ENCODE data around the gene TNFRSF18.
"Not testable (repeated sequence)": the region's sequence is repeated elsewhere in the genome, so short reads cannot be mapped to it uniquely, and the experiment has no call there.

Gene TNFRSF18

DNA sequence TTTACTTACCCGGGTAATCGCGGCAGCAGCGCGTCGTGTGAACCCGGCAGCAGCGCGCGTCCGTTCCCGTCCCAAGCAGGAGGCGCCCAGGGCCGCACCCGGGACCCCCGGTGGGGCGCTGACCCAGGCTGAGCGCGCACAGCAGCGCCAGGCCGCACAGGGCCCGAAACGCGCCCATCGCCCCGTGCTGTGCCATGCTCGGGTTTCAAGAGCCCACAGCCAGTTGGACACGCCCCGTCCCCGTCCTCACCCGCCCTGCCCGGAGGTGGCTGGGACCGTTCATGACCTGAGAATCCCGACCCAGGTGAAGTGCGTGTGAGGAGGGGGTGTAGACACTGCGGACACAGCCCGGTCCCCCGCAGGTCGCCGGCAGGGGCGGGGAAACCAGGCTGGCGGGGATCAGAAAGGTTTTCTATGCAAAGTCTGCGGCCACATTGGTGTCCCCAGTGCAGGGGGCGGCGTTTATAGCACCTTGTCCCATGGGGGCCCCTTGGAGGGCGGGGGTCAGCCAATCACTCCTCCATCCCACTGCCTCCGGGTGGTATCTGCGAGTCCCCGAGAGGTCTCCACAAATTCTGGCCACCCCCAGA lies at the start of gene TNFRSF18:
TNFRSF18 (minus strand) TSS at position 217 of the 590 bp plus-strand sequence; CDS start at position 196, 21 bp downstream.
- DNase-seq, result no peak

DNA sequence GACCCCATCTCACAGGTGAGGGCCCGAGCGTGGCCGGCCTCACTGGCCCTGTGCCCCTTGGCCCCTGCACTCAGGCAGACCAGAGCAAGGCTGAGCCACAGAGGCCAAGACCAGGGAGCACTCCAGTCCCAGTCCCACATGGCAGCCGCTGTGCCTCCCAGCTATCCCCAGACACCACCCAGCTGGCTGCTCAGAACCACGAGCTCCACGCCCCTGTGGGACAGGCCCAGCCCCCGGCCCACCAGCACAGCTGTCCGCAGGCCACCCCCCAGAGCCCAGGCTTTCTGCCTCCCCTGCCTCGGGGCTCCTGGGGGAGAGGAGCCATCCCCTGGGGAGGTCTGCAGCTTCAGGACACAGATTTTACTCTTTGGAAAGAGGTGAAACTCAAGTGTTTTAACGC lies 49.2 kb upstream of the TNFRSF18 start:
- no peak for DNase-seq

GRCh38 chr1:1255078-1255477 lies 48.7 kb upstream of the TNFRSF18 start:
- no peak for DNase-seq

GRCh38 chr1:1254667-1254998 lies 48.2 kb upstream of the TNFRSF18 start:
- DNase-seq, result no peak

DNA sequence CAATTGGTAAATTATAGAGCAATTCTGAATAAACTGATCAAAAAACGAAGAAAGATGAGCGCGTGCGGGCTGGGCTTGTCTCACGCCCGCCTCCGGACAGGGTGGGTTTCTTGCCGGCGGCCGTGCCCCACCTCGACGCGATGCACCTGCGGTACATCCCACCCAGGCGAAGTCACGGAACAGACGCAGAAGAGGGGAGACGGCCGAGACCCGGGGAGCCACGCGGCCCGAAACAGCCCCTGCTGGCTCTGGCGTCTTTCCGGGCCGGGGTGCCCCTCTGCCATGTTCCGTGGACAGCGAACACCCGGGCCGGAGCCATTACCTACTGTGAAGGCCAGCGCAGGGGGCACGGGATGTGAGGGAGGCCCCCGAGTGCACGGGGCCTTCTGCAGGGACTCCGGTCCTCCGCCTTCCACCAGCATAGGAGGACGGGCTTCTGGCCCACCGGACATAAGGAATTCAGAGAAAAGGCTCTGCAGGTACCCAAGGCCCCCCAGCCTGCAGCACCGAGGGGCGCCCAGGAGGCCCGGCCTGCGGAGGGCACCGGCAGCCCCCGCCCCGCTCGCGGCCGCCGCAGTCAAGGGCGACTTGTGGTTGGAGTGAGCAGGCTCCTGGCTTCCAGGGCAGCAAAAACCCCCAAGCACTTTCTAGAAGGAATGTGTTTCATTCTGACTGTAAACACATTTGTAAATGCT lies 47.7 kb upstream of the TNFRSF18 start:
- no peak for DNase-seq

- no peak for DNase-seq
These were observed 46.9 kb upstream of the TNFRSF18 start for GRCh38 chr1:1253314-1253713.

GRCh38 chr1:1250786-1251284 lies 44.4 kb upstream of the TNFRSF18 start:
- peak; percentile 31 for DNase-seq

- DNase-seq, result not testable (repeated sequence)
These were observed 41.9 kb upstream of the TNFRSF18 start for GRCh38 chr1:1248009-1248913.

DNA sequence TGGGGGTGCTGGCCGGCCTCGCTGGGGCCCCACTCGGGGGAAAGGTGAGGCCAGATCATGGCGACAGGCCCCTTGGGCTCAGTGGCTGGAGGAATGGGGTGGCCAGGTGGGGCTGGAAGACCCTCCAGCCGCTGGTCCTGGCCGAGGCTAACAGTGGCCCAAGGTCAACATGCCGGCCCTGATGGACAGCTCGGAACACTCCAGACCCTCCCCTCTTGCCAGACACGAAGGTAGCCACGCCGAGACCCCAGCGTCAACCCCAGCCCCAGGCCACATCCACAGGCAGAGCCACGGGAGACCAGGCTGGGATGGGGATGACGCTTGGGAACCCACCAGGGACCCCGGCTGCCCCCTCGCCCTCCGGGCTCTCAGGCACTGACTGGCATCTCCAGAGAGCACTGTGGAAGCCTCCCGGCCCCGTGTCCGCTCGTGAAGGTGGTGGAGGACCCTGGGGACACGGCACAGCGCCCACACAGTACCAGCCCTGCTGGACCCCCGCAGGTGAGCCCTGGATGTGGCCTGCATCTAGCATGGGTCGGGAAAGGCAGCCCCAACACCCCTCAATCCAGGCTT lies 41.0 kb upstream of the TNFRSF18 start:
- no peak for DNase-seq

- no peak for DNase-seq
These were observed 40.4 kb upstream of the TNFRSF18 start, which contains the start of gene C1QTNF12 for GRCh38 chr1:1246577-1247340. Gene C1QTNF12, minus strand, starts transcription at chr1:1246722. Its CDS starts 32 bp downstream, at chr1:1246690.

GRCh38 chr1:1245817-1246576 lies 39.6 kb upstream of the TNFRSF18 start:
- DNase-seq, result no peak

DNA sequence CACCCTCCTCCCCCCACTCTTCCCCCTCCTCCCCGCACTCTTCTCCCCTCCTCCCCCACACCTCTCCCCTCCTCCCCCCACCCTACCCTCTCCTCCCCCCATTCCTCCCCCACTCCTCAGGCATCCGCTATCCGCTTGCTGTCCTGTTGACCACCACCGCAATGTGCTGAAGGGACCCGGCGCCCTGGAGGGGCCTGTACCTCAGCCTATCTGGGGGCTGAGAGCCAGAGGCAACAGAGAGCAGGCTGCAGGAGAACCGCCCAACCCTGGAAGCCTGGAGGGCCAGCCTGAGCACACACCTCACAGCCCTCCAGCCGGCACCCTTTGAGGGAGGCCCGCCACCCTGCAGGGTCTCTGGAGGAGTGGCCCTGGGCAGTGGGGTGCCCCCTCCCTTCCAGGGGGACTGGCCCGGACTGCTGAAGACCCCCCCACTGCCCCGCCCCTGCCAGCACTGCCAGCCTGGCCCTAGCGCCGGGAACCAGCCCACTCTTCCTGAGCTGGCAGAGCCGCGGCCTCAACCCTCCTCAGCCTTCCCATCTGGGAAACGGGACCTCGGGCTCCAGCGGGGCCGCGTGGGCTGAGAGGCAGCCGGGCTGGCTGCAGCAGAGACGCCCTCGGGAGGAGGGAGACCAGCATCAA lies 38.9 kb upstream of the TNFRSF18 start:
- DNase-seq, result no peak

DNA sequence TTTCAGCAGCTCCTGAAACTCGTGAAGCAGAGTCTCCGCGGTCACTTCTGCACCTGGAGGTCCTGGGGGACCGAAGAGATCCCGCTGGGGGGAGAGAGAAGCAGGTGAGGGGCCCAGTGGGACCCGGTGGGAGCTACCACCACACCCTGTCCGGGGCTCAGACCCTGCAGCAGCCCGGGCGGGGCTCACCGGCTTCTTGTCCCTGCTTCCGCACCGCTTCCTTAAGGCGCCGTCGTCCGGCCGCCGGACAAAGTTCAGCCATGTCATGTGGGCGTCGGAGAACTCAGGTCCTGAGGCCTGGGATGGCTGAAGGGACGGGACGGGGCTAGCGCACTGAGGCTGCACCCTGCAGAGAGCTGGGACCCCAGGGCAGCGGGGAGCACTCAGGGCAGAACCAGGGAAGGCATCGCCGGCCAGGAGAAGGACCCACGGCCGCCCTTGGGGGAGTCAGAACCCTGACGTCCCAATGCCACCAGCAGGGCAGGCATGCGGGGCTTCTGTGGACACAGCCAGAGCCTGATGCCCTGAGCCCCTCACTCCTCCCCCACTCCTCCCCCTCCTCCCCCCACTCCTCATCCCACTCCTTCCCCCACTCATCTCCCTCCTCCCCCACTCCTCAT lies 37.9 kb upstream of the TNFRSF18 start:
- DNase-seq, result no peak

GRCh38 chr1:1243807-1244191 lies 37.4 kb upstream of the TNFRSF18 start:
- DNase-seq, result no peak

DNA sequence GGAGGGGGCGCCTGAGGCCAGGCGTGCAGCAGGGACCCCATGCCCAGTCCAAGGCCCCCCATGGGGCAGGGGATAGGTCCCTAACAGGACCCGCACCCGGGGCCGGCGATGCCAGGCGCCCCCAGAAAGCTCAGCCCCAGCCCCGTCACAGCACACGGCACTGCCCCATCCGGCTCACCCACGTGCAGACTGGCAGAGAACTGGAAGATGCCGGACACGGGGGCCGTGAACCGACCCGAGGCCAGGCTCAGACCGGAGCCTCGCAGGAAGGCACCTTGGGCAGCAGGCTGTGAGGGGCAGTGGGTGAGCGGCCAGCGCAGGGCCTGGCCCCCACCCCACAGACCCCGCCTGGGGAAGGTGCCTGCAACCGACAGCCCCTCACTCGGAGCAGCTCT lies 36.9 kb upstream of the TNFRSF18 start:
- no peak for DNase-seq

DNA sequence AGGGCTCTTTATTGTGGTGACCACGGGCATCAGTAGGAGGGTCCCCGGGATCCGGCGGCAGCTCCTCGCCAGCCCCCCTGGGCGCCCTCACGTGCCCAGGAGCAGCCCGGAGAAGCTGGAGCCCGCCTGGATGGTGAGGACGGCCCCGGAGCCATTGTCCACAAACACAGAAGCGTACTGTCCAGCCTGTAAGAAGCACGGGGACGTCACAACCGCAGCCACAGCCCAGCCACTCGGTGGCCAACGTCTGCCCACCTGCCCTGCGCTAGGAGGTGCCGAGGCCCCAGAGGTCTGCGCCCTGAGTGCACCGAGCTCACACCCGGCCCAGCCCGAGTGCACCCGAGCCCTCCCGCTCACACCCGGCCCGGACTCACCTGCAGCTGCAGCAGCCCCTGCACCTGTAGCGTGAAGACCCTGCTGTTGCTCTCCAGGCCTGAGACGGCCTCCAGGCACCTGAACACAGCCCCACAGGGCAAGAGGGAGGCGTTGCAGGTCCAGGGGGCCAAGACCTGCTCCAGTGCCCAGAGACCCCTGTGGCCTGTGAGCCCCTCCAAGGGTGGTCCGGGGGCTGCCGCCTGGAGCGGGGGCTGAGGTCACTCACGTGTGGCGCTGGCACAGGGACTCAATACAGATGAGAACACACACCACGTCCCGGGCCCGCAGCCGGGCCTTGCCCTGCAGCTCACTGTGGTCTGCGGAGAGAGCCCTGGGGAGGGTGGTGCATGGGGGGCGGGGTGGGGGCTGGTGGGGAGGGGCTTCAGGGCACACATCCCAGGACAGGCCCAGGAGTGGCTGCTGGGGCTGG lies 36.3 kb upstream of the TNFRSF18 start:
- DNase-seq, result no peak

- no peak for DNase-seq
These were observed 35.3 kb upstream of the TNFRSF18 start for GRCh38 chr1:1241588-1242219.

- peak; percentile 16 for DNase-seq
These were observed 34.6 kb upstream of the TNFRSF18 start for GRCh38 chr1:1240822-1241587.
